Inferior parietal cortex (tissue), 1 donor: ENCODE measurements around the gene TAGLN.

Experiments used
- DNase-seq: peaks from one replicate; pipeline ENCODE4 v3.0.0-alpha.2; 2016; ENCODE audit errors: extremely low spot score

TAGLN gene

GRCh38 chr11:117199053-117199915 is at the start of gene TAGLN:
Gene TAGLN (plus strand): TSS chr11:117199370. CDS start chr11:117203014, 3,644 bp downstream.
- no peak for DNase-seq

- no peak for DNase-seq
Measured at GRCh38 chr11:117152066-117152465, 47.1 kb upstream of the TAGLN start.

GRCh38 chr11:117154468-117154867 is 44.7 kb upstream of the TAGLN start:
- DNase-seq, result no peak

- no peak for DNase-seq
Measured at GRCh38 chr11:117157507-117157906, 41.7 kb upstream of the TAGLN start.

GRCh38 chr11:117159892-117160291 is 39.3 kb upstream of the TAGLN start:
- DNase-seq, result no peak

GRCh38 chr11:117160826-117161225 is 38.3 kb upstream of the TAGLN start:
- no peak for DNase-seq

- DNase-seq, result no peak
Measured at GRCh38 chr11:117166491-117166890, 32.7 kb upstream of the TAGLN start.

- DNase-seq, result no peak
Measured at GRCh38 chr11:117169736-117170135, 29.4 kb upstream of the TAGLN start.

GRCh38 chr11:117170210-117170609 is 29.0 kb upstream of the TAGLN start:
- DNase-seq, result no peak

GRCh38 chr11:117171007-117171403 is 28.2 kb upstream of the TAGLN start:
- DNase-seq, result no peak

- no peak for DNase-seq
Measured at GRCh38 chr11:117171404-117172061, 27.6 kb upstream of the TAGLN start.

GRCh38 chr11:117172724-117173421 is 26.3 kb upstream of the TAGLN start:
- DNase-seq, result no peak

- peak; percentile 33 for DNase-seq
Measured at GRCh38 chr11:117175104-117175503, 24.1 kb upstream of the TAGLN start.

GRCh38 chr11:117175781-117176180 is 23.4 kb upstream of the TAGLN start:
- DNase-seq, result no peak

GRCh38 chr11:117176186-117176585 is 23.0 kb upstream of the TAGLN start:
- no peak for DNase-seq

GRCh38 chr11:117177534-117178209 is 21.5 kb upstream of the TAGLN start:
- DNase-seq, result no peak

- DNase-seq, result peak; percentile 94
Measured at GRCh38 chr11:117178210-117179034, 20.7 kb upstream of the TAGLN start, which contains the start of gene SIDT2. Gene SIDT2 (plus strand): TSS chr11:117178743. CDS start chr11:117179264, 521 bp downstream.

- peak; percentile 14 for DNase-seq
Measured at GRCh38 chr11:117179048-117179999, 19.8 kb upstream of the TAGLN start.

GRCh38 chr11:117180020-117180419 is 19.1 kb upstream of the TAGLN start:
- DNase-seq, result no peak
